GM13977 (cell line): ENCODE data around the gene SMARCA4.

Experiments
- DNase-seq: peaks from one replicate; pipeline ENCODE4 v3.0.0; 2012; ENCODE audit warnings: low spot score
- CTCF ChIP-seq: IDR thresholded peaks from 2 replicates; pipeline ENCODE4 v1.5.1; 2012; ENCODE audit warnings: mild to moderate bottlenecking, control low read depth; ENCODE audit not compliant: insufficient read depth; ENCODE audit errors: extremely low read depth, missing control alignments
- in situ Hi-C: fragments of 300-500 bp; cut with MboI; formaldehyde crosslinking; loops from one replicate; pipeline ENCODE4 v1.12.0; 2022; ENCODE audit warnings: low sequenced_read_pairs, low pct_unique_long_range_greater_than_20kb, mixed read lengths, inconsistent platforms; ENCODE audit not compliant: unreplicated experiment

Gene SMARCA4

GRCh38 chr19:11019262-11019661 lies 58.4 kb downstream of the SMARCA4 start:
- no peak for TF ChIP-seq CTCF
- DNase-seq, result no peak
- in situ Hi-C loops, result no loop called here

- DNase-seq, result no peak
- no peak for TF ChIP-seq CTCF
- in situ Hi-C loops, result no loop called here
Observed at GRCh38 chr19:11019824-11020223, 59.0 kb downstream of the SMARCA4 start.

GRCh38 chr19:11020423-11020822 lies 59.6 kb downstream of the SMARCA4 start:
- in situ Hi-C loops, result no loop called here
- TF ChIP-seq CTCF, result no peak
- DNase-seq, result no peak

GRCh38 chr19:11020982-11021759 lies 60.3 kb downstream of the SMARCA4 start:
- TF ChIP-seq CTCF, result peak; percentile 4
- in situ Hi-C loops, result no loop called here
- no peak for DNase-seq

GRCh38 chr19:11021760-11022144 lies 60.9 kb downstream of the SMARCA4 start:
- no peak for TF ChIP-seq CTCF
- DNase-seq, result no peak
- in situ Hi-C loops, result no loop called here

GRCh38 chr19:11023016-11023415 lies 62.2 kb downstream of the SMARCA4 start:
- in situ Hi-C loops, result no loop called here
- DNase-seq, result no peak
- no peak for TF ChIP-seq CTCF
